ENCODE results near the gene RNF157. TPM values are rescaled to one million over a fixed set of nuclear protein-coding genes. Genes with fewer than 3 reads are reported as not detected.

RNF157 gene
- total and polyA plus RNA-seq, 10 of the 15 experiments (the other 5 are each of a cell fraction or from before 2014, with no cell fraction given), result 1.4 to 15.9 (median 9.6) TPM

- 82% methylated on average over 8 of the region's 8 CpGs for whole genome bisulfite sequencing (ENCODE audit: insufficient coverage, insufficient replicate concordance, low lambda C conversion rate, missing lambda C conversion rate)
- no TSS peak for BruUV-seq (replicated peaks)
- Histone ChIP-seq H3K4me1 (ENCODE audit: control insufficient read depth, insufficient read depth, low read length) (peaks cover 43% of the 10 kb centered on the region), H3K79me2 (ENCODE audit: control insufficient read depth, insufficient read depth, low read length) (no peaks in the 10 kb centered on the region), H4K20me1 (ENCODE audit: control insufficient read depth, insufficient read depth) (no peaks in the 10 kb centered on the region), H2AFZ (ENCODE audit: control insufficient read depth, low read depth, low read length) (no peak overlapping the region), H3K27ac (ENCODE audit: control insufficient read depth, insufficient read depth) (peak overlapping the region; percentile 29), H3K4me3 (no peak overlapping the region), H3K4me2 (ENCODE audit: control insufficient read depth, insufficient read depth) (no peak overlapping the region), H3K9ac (ENCODE audit: control insufficient read depth, insufficient read depth, low read length) (no peak overlapping the region), H3K9me3 (replicated peaks; ENCODE audit: control insufficient read depth, insufficient read depth, low read length) (no peaks in the 10 kb centered on the region), H3K27me3 (replicated peaks in 1 of 2; ENCODE audit: control insufficient read depth in 2 of 2, insufficient read depth in 2 of 2, low read length in 1 of 2) (no peaks in the 10 kb centered on the region), H3K36me3 (ENCODE audit: control insufficient read depth in 2 of 2, insufficient read depth in 2 of 2, low read length in 1 of 2) (no peaks in the 10 kb centered on the region)
- ChIA-PET RAD21 (ENCODE audit: unreplicated experiment) (interaction anchor here (0.9 to 6.2 kb wide), 10 partner anchors 10 to 121 kb away, joined by 3 to 124 read pairs (median 15); partner anchors contain the start of gene UBALD2), CTCF (interaction anchor here (0.7 to 8.0 kb wide), 11 partner anchors 9 to 233 kb away, joined by 3 to 82 read pairs (median 5); partner anchors contain the start of gene UBALD2), SMC1A (ENCODE audit: uncharacterized antibody, unreplicated experiment) (interaction anchor here (1.0 to 13.9 kb wide), 14 partner anchors 9 to 67 kb away, joined by 3 to 226 read pairs (median 11); partner anchors contain the start of gene UBALD2), POLR2A (interaction anchor here (0.5 to 16.9 kb wide), 9 partner anchors 9 to 121 kb away, joined by 3 to 341 read pairs (median 6); partner anchors contain the start of gene UBALD2)
- DNase-seq (ENCODE audit: low read depth, low spot score), result no peak
- FAIRE-seq, result no peak
- TF ChIP-seq NRF1 (conservative IDR thresholded peaks at IDR 0.05; ENCODE audit: low read depth, low read length), result no peak
- TF ChIP-seq GATAD2B (conservative IDR thresholded peaks at IDR 0.05; ENCODE audit: low read depth), result no peak
- TF ChIP-seq CBFB (IDR thresholded peaks at IDR 0.05; ENCODE audit: low read depth), result no peak
- no peak for TF ChIP-seq SMAD5 (IDR thresholded peaks at IDR 0.05; ENCODE audit: low read depth)
- TF ChIP-seq FOS (IDR thresholded peaks at IDR 0.05; ENCODE audit: borderline replicate concordance, extremely low read depth, insufficient read length), result no peak
- no peak for TF ChIP-seq STAT3 (IDR thresholded peaks at IDR 0.05; ENCODE audit: low read depth, low read length)
- no peak for TF ChIP-seq POLR2AphosphoS5 (IDR thresholded peaks at IDR 0.05; ENCODE audit: low read length)
- no peak for TF ChIP-seq NFYA (IDR thresholded peaks at IDR 0.05; ENCODE audit: borderline replicate concordance, low read depth, low read length)
- TF ChIP-seq USF2 (IDR thresholded peaks at IDR 0.05; ENCODE audit: borderline replicate concordance, low read depth, low read length), result no peak
- no peak for TF ChIP-seq DPF2 (IDR thresholded peaks at IDR 0.05)
- no peak for TF ChIP-seq ATF2 (IDR thresholded peaks at IDR 0.05; ENCODE audit: low read length)
- TF ChIP-seq HDGF (IDR thresholded peaks at IDR 0.05), result no peak
- in situ Hi-C loops (cut with MboI) (no loop called here), intact Hi-C loops (cut with micrococcal nuclease; ENCODE audit: unreplicated experiment) (loop anchor here (2.0 to 5.0 kb wide), 2 partner anchors 17 to 60 kb away; partner anchors contain the start of gene UBALD2)
- no peak for ATAC-seq
These were observed 7.0 kb upstream of the RNF157 start for GRCh38 chr17:76247304-76247703.

Measured in GM12878 (cell line).